HG03442 (cell line): ENCODE measurements around the gene HECTD4.
"Not testable (repeated sequence)": the region's sequence is repeated elsewhere in the genome, so short reads cannot be mapped to it uniquely, and the experiment has no call there.

Experiments
- ATAC-seq: cut with Tn5 transposase; IDR thresholded peaks from one replicate; pipeline ENCODE4 v1.9.1; 2021; ENCODE audit warnings: mild to moderate bottlenecking, moderate library complexity; ENCODE audit not compliant: unreplicated experiment

The HECTD4 gene

GRCh38 chr12:112354399-112354798 lies 27.8 kb downstream of the HECTD4 start:
- ATAC-seq = no peak

GRCh38 chr12:112353393-112353792 lies 28.8 kb downstream of the HECTD4 start:
- no peak for ATAC-seq

GRCh38 chr12:112352921-112353320 lies 29.3 kb downstream of the HECTD4 start:
- ATAC-seq = no peak

DNA sequence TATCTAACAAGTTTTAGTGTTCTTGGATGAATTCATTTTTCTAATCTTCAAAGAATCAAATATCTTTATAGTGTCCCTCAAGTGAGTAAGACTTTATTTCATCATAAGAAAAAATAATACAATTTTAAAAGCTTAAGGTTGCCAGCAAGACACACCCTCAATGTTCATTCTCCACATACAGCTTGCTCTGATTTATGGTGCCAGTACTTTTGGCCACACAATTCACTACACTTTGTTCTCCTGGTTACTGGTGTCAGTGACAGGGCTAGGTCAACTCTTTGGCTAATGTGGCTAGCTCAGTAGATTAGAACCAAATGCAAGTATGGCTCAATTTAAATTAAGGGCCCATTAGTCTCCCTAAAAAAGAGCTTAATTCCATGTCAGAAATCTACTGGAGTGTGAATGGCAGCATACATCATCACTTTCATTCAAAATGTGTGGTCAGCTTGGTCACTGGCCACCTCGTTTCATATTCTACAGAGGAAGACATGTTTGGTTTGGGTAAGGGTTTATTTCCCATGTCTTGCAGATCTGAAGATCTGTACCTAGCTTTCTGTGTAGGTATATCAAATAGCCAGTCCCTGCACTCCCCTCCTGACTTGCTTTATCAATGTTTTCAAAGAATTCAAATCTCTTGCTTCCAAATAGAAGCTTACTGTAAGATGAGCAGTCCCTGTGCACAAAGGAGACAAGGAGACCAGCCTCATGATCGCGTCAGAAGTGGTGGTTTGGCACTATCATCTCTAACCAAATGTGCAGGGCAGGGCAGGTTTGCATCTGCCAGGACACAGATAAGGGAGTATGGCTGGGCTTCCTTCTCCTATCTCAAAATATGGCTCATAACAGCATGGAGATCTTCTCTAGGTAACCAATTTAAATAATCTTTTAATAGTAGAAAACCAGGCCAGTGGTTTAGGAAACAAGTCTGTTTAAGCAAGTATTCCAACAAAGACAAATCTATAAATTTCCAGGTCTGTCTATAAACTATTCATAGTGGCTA lies 31.3 kb downstream of the HECTD4 start:
- ATAC-seq = no peak

- ATAC-seq = no peak
Measured at GRCh38 chr12:112349431-112349830, 32.8 kb downstream of the HECTD4 start.

DNA sequence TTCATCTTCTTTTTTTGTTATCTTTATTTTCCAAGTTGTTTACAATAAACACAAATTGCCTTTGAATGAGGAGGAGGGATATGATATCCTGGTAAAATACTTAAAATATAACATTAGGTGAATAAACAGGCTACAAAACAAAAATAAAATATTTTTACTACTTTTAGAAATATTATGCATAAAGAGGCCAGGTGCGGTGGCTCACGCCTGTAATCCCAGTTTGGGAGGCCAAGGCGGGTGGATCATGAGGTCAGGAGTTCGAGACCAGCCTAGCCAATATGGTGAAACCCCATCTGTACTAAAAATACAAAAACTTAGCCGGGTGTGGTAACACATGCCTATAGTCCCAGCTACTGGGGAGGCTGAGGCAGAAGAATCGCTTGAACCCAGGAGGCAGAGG lies 33.3 kb downstream of the HECTD4 start:
- ATAC-seq = not testable (repeated sequence)

- ATAC-seq = no peak
Measured at GRCh38 chr12:112347581-112347982, 34.6 kb downstream of the HECTD4 start.

GRCh38 chr12:112346194-112346593 lies 36.0 kb downstream of the HECTD4 start:
- no peak for ATAC-seq

- no peak for ATAC-seq
Measured at GRCh38 chr12:112344220-112344619, 38.0 kb downstream of the HECTD4 start.

DNA sequence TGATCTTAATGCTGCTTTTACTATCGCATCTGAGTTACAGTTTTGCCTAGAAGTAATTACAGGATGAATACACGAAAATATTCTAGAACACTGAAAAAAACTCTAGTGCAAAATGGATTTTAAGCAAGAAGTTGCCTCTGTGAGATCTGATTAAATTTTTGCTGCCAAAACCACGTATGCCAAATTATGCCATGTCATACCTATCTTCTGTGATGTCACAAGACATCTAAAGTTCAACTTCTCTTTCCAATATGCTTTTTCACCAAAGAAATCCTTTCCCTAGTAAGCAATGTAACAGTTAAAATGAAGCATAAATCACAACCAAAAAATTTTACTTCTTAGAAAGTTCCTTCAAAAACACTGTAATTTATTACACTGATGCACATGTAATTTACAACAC lies 39.6 kb downstream of the HECTD4 start:
- ATAC-seq = no peak

DNA sequence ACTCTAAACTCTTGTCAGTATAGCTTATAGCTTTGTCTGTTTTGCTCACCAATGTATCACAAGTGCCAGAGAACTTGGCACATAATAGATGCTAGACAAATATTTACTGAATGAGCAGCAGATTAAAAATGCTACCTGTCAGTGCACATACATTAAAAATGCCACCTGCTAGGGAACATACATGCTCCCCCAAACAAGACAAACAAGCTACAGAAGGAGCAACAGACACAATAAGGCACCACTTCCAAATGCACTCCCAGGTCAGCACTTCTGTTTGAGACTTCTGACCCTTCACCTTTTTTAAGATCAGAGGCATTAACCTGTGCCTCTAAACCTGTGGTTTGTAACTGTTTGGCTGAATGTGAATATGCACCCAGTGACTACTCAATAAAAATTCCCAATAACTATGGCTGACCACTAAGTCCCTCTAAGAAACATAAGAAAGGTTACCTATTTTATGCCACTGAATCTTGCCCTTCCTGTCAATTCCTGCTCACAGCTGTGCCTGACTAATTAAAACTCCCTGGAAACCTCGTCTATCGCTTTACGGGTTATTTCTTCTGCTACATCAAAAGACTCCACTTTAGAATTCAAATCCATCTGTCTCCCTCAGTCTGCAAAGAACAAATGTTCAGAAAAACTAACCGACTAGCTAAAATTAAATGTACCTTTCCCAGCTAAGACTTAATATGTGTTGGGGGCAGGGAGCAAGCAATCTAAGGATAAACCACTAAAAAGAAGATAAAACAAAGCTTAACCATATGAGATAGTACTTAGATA lies 41.0 kb downstream of the HECTD4 start:
- ATAC-seq = no peak

DNA sequence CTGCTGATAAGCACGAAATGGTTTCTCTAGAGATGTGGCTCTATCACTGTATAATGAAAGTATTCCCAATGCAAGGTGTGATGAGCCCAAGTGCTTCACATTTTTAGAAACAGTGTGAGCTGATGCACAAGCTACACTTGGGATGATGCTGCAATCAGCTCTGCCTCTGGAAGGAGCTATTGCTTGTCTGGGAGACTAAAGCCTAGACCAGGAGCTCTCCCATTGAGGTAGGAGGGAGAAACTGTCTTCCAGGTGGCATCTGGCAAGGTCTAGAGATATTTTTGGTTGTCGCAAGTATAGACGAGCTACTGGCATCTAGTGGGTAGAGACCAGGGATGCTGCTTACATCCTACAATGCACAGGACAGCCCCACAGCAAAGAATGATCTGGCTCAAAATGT lies 42.0 kb downstream of the HECTD4 start:
- ATAC-seq = no peak

DNA sequence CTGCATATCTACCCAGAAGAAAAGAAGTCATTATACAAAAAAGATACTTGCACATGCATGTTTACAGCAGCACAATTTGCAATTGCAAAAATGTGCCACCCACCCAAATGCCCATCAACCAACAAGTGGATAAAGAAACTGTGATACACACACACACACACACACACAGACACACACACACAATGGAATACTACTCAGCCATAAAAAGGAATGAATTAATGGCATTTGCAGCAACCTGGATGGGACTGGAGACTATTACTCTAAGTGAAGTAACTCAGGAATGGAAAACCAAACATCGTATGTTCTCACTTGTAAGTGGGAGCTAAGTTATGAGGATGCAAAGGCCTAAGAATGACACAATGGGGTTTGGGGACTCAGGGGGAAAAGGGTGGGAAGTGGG lies 47.2 kb downstream of the HECTD4 start:
- ATAC-seq = not testable (repeated sequence)

GRCh38 chr12:112333019-112333418 lies 49.2 kb downstream of the HECTD4 start:
- no peak for ATAC-seq

- no peak for ATAC-seq
Measured at GRCh38 chr12:112331886-112332285, 50.3 kb downstream of the HECTD4 start.

DNA sequence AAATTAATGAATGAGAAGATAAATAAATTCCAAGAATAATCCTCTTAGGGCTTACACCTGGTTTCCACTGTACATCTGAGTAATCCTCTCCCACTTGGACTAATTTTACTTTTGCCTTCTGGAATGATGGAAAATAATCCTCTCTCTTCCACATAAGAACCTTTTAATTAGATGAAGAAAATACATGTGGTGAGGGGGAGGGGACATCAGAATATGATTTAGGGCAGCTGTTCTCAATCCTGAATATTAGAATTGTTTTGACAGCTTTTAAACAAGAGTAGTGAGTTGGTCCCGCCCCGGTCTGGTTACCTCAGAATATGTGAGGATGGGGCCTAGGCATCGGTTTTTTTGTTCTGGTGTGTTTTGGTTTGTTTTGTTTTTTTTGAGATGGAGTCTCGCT lies 51.5 kb downstream of the HECTD4 start:
- ATAC-seq = no peak

DNA sequence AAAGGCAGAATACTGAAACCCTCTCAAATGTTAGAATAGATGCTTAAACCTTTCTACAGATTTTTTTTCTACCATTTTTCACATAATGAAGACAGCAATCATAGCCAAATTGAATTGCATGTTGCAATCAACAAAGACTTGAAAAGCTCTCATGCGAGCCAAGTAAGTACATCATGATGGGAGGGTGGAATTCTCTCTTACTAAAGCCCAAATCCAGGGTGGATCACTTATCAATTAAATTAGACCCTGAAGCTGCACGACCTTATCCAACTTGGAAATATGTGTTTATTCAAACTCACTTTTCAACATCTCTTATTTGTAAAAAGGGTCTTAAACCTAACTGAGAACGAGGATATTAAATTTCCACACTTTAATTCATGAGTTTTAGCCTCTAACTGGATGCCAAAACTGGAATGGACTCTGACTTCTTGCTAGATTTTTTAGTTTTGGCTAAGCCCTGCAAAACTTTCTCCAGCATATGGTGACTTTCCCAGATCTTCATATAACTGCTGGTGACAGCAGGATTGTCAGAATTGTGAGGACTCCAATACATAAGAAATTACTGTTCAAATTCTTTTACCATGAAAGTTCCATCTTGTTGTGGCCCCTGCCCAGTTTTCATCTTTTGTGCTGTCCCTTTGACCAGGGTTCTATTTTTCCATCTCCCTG lies 53.6 kb downstream of the HECTD4 start:
- no peak for ATAC-seq

GRCh38 chr12:112327209-112327938 lies 54.9 kb downstream of the HECTD4 start:
- no peak for ATAC-seq

GRCh38 chr12:112325622-112326207 lies 56.5 kb downstream of the HECTD4 start:
- ATAC-seq = no peak

DNA sequence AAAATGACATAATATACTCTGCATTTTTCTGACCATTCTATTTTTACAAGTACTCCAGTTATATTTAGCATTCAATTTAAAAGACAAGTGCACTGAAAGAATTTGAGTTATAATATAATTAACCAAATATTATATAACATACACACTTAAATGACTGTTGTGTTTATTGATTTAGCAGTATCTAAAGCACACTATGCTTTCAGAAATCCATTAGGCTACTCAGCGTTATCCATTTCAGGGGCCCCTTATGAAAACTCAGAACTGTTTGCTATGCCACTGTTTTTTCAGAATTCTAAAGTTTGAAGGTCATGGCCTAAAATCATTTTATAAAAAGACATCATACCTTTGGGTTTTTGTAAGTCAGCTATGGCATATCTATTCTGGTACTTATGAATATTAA lies 57.1 kb downstream of the HECTD4 start:
- ATAC-seq = no peak
